ENCODE data around the gene GALNT2. TPM values are rescaled to one million over a fixed set of nuclear protein-coding genes. Genes with fewer than 3 reads are reported as not detected.

Gene GALNT2
- total and polyA plus RNA-seq, 9 of the 15 experiments (the other 6 are each of a cell fraction or from before 2014, with no cell fraction given), result 1.6 to 106 (median 51.9) TPM

DNA sequence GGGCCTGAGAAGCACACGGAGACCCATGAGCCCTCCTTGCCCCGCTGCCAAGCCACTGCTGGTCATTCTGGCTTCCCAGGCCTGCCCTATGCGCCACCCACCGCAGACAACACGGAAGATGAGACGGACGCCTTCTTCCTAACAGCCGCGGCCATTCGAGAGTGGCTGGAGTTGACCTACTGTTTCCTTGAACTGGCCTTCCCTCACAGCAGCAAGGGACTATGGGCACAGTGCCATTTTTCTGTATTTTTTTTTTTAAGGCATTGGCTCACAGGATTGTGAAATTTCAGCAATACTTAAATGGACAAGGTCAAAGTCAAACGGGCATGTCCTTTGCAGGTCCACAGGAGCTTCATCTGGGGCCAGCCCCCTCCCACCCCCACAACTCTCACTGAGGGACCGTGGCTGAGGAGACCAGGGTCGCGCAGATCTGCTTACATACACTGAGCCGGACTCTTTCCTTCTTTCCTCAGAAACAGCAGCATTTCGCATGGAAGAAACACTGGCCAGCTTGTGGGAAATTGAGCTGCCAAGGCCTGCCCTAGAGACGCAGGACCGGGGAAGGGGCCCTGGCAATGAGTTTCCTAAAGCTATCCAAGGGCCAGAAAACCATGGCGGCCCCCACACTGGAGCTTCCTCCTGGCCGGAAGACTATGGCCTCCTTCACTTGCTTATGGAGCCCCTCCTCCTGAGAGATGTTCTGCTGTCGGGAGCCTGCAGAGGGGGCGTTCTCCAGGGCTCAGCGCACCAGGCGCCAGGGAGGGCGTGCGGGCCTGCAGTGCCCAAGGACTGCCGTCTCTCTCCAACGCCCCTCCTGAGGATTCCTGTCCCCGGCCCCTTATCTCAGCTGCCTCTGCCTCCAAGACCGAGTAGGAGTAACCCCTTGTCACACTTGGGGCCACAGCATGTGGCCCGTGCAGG lies 260.2 kb downstream of the GALNT2 start (continued):
- TF ChIP-seq, protein P1, sequence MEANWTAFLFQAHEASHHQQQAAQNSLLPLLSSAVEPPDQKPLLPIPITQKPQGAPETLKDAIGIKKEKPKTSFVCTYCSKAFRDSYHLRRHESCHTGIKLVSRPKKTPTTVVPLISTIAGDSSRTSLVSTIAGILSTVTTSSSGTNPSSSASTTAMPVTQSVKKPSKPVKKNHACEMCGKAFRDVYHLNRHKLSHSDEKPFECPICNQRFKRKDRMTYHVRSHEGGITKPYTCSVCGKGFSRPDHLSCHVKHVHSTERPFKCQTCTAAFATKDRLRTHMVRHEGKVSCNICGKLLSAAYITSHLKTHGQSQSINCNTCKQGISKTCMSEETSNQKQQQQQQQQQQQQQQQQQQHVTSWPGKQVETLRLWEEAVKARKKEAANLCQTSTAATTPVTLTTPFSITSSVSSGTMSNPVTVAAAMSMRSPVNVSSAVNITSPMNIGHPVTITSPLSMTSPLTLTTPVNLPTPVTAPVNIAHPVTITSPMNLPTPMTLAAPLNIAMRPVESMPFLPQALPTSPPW (CRISPR knock-in tag; IDR thresholded peaks at IDR 0.05), result 0 out of 2 replicates have a peak, but pooled peaks have one; percentile 31
- peak; percentile 43; the same call in 1 of the 2 replicates for TF ChIP-seq BHLHE40 (IDR thresholded peaks at IDR 0.05; ENCODE audit: low read length)

DNA sequence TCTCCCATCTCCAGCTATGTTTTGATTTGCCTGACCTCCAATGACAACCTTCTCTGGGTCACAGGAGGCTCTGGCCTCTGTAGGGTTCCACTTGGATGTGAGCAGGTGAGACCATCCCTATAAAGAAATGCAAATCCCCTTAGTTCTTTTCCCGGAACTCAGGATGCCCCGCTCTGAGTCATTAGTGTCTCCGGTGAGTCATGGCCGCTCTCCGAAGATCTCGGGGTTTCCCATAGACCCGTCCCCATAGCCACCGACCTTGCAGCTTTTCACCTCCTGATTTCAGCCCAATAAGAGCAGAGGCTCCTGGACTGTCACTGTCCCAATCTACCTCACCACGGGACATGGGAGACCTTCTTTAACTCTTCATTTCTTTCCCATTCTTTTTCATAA lies 260.9 kb downstream of the GALNT2 start:
- FAIRE-seq (peak; percentile 35), DNase-seq (ENCODE audit: extremely low read depth in 1 of 4, low spot score in 3 of 4) (peak in 2 of 4 experiments; percentile 46 to 49), ATAC-seq (peak; percentile 9; the same call in 2 of the 3 replicates)
- in situ Hi-C loops (cut with MboI), result no loop called here
- Histone ChIP-seq H3K79me2 (ENCODE audit: control insufficient read depth, insufficient read depth, low read length) (no peaks in the 10 kb centered on the region), H3K4me2 (ENCODE audit: insufficient read depth, low read length) (peak overlapping the region; percentile 30), H3K9me1 (ENCODE audit: control insufficient read depth, insufficient read depth, low read length) (peaks cover 2% of the 10 kb centered on the region), H2AFZ (ENCODE audit: low read depth, low read length) (peak overlapping the region; percentile 12; the same call in 1 of the 2 replicates), H3K36me3 (ENCODE audit: control insufficient read depth, insufficient read depth, low read length) (no peaks in the 10 kb centered on the region), H3K9ac (ENCODE audit: insufficient read depth in 1 of 2, low read depth in 2 of 2, low read length in 2 of 2) (no peak overlapping the region), H3K27me3 (ENCODE audit: control insufficient read depth in 2 of 2, insufficient read depth in 2 of 2, low read length in 2 of 2) (peaks cover 39 to 73% of the 10 kb centered on the region in 2 experiments), H3K4me3 (no peak overlapping the region), H3K4me1 (replicated peaks in 1 of 2; ENCODE audit: control insufficient read depth in 2 of 2, insufficient read depth in 2 of 2, low read length in 2 of 2) (peaks cover 7 to 10% of the 10 kb centered on the region in 2 experiments; a peak in 4 of 5 replicates), H3K27ac (ENCODE audit: extremely low read depth, low read depth, low read length) (no peak overlapping the region), H4K20me1 (replicated peaks; ENCODE audit: control insufficient read depth, insufficient read depth, low read length) (no peaks in the 10 kb centered on the region), H3K9me3 (replicated peaks; ENCODE audit: control insufficient read depth, insufficient read depth, low read depth, low read length) (no peaks in the 10 kb centered on the region)
- BruUV-seq (replicated peaks), result no TSS peak
- ChIA-PET CTCF (ENCODE audit: low intra/inter-chr PET ratio) (no interaction called here), POLR2A (interaction anchor here (1.0 kb wide), 1 partner anchor 8 kb away, joined by 3 read pairs; no protein-coding TSS in a partner anchor)
- intact Hi-C loops (cut with micrococcal nuclease), result no loop called here
- 1% methylated on average over 9 of the region's 9 CpGs for WGBS (ENCODE audit: insufficient coverage, low coverage, missing lambda C conversion rate)
- TF ChIP-seq GATAD2A (IDR thresholded peaks at IDR 0.05) (no peak), SMARCA4 (IDR thresholded peaks at IDR 0.05) (peak; percentile 49; the same call in 1 of the 2 replicates), ARID1B (IDR thresholded peaks at IDR 0.05) (peak; percentile 55; the same call in 1 of the 2 replicates), ZFP30 (CRISPR knock-in tag; IDR thresholded peaks at IDR 0.05; ENCODE audit: borderline replicate concordance) (no peak), ZNF143 (CRISPR knock-in tag; IDR thresholded peaks at IDR 0.05) (no peak), PURB (CRISPR knock-in tag; IDR thresholded peaks at IDR 0.05; ENCODE audit: low read depth) (no peak), POLR2G (IDR thresholded peaks at IDR 0.05; ENCODE audit: low read depth, low read length) (no peak), NFRKB (IDR thresholded peaks at IDR 0.05; ENCODE audit: low read depth) (no peak), RBM22 (IDR thresholded peaks at IDR 0.05; ENCODE audit: low read depth, low read length, poor library complexity, severe bottlenecking) (no peak), NFATC3 (IDR thresholded peaks at IDR 0.05) (no peak), GATAD2B (IDR thresholded peaks at IDR 0.05; ENCODE audit: borderline replicate concordance) (no peak), ZNF197 (CRISPR knock-in tag; IDR thresholded peaks at IDR 0.05; ENCODE audit: low read depth) (no peak), ZNF586 (CRISPR knock-in tag; conservative IDR thresholded peaks at IDR 0.05) (no peak)
- TF ChIP-seq, protein P2, sequence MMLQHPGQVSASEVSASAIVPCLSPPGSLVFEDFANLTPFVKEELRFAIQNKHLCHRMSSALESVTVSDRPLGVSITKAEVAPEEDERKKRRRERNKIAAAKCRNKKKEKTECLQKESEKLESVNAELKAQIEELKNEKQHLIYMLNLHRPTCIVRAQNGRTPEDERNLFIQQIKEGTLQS (IDR thresholded peaks at IDR 0.05), result peak; percentile 88
- TF ChIP-seq, protein P2 (CRISPR knock-in tag; conservative IDR thresholded peaks at IDR 0.05), result no peak
- TF ChIP-seq, protein P3, sequence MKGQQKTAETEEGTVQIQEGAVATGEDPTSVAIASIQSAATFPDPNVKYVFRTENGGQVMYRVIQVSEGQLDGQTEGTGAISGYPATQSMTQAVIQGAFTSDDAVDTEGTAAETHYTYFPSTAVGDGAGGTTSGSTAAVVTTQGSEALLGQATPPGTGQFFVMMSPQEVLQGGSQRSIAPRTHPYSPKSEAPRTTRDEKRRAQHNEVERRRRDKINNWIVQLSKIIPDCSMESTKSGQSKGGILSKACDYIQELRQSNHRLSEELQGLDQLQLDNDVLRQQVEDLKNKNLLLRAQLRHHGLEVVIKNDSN (CRISPR knock-in tag; IDR thresholded peaks at IDR 0.05), result no peak

Measured in K562 (cell line).